HepG2 (cell line): Measurements from ENCODE around the gene MYRIP. TPM values are rescaled to one million over a fixed set of nuclear protein-coding genes. Genes with fewer than 3 reads are reported as not detected.
A peak's percentile ranks its signal among the peaks of the same experiment; 100 is the strongest.

Experiments used
- ATAC-seq: fragments of 200-7000 bp; cut with Tn5 transposase; 3 replicates; pipeline ENCODE4 v1.9.1; 2020; ENCODE audit warnings: mild to moderate bottlenecking, moderate library complexity
- BruUV-seq: library from RNA; stranded (reverse); fragments of 400-500 nt; replicated peaks from 2 replicates; lab custom pipeline; 2021; lab: Mats Ljungman, UMichigan
- CTCF ChIA-PET: fragments of 300-600 bp; formaldehyde crosslinking; extraction: SDS; loops from one replicate; lab custom pipeline; 2021; ENCODE audit warnings: low total read pairs, inconsistent platforms, low intra/inter-chr PET ratio; lab: Yijun Ruan, JAX
- POLR2A ChIA-PET: fragments of 350-600 bp; sonication (Branson Sonifier 250); formaldehyde crosslinking; loops from one replicate; lab custom pipeline; 2020; ENCODE audit warnings: antibody characterized with exemption, inconsistent platforms; lab: Yijun Ruan, JAX
- DNase-seq: peaks from one replicate; pipeline ENCODE4 v3.0.0-alpha.2; 2015; ENCODE audit warnings: low spot score
- FAIRE-seq: peaks from 3 replicates; lab custom pipeline; 2011; peaks lifted over from hg19 to GRCh38; lab: Jason Lieb, UNC
- H2AFZ ChIP-seq: one replicate; pipeline ENCODE4 v1.6.1; 2011; ENCODE audit warnings: low read length, inconsistent platforms
- H3K27ac ChIP-seq: fragments of 300-600 bp; 3 replicates; pipeline ENCODE4 v1.8.0; 2011; ENCODE audit warnings: mixed run types, mild to moderate bottlenecking, mixed read lengths, low read length, inconsistent platforms; ENCODE audit not compliant: insufficient read depth; ENCODE audit errors: extremely low read length
- H3K27me3 ChIP-seq, 2 experiments: fragments of 200-600 bp in 1 of 2; 2 replicates in 1 of 2; 3 replicates in 1 of 2; pipeline versions ENCODE4 v1.6.0 to v1.8.0; 2011; ENCODE audit warnings: low read length in 2 of 2, mild to moderate bottlenecking in 2 of 2, moderate library complexity in 2 of 2, inconsistent platforms in 1 of 2; ENCODE audit not compliant: insufficient read depth in 2 of 2, control insufficient read depth in 1 of 2
- H3K36me3 ChIP-seq, 2 experiments: fragments of 200-600 bp in 1 of 2; replicated peaks in 1 of 2; 2 replicates in 1 of 2; 3 replicates in 1 of 2; pipeline versions ENCODE4 v1.5.1 to v1.8.0; 2011; ENCODE audit warnings: low read length in 2 of 2, inconsistent platforms in 1 of 2; ENCODE audit not compliant: insufficient read depth in 2 of 2, control insufficient read depth in 1 of 2
- H3K4me1 ChIP-seq: 2 replicates; pipeline ENCODE4 v1.5.1; 2012; ENCODE audit warnings: low read length, inconsistent platforms; ENCODE audit not compliant: insufficient read depth
- H3K4me2 ChIP-seq: 2 replicates; pipeline ENCODE4 v1.6.0; 2011; ENCODE audit warnings: low read depth, low read length, inconsistent platforms
- H3K4me3 ChIP-seq, 3 experiments: fragments of 200-600 bp in 1 of 3; sonication (generic), shearing (Covaris generic) in 1 of 3; replicated peaks in 1 of 3; 2 replicates each; pipeline ENCODE4 v1.5.1; 2011 to 2016; ENCODE audit warnings: low read length in 3 of 3, inconsistent platforms in 2 of 3, low read depth in 2 of 3, mild to moderate bottlenecking in 2 of 3, control low read depth in 1 of 3, mixed read lengths in 1 of 3; ENCODE audit not compliant: insufficient read depth in 1 of 3
- H3K79me2 ChIP-seq: one replicate; pipeline ENCODE4 v1.6.1; 2011; ENCODE audit warnings: low read length, inconsistent platforms; ENCODE audit not compliant: insufficient read depth
- H3K9ac ChIP-seq: 2 replicates; pipeline ENCODE4 v1.6.0; 2011; ENCODE audit warnings: mild to moderate bottlenecking, low read depth, low read length, inconsistent platforms; ENCODE audit not compliant: insufficient read depth
- H3K9me3 ChIP-seq: 2 replicates; pipeline ENCODE4 v1.5.1; 2012; ENCODE audit warnings: mild to moderate bottlenecking, low read length
- H4K20me1 ChIP-seq: 2 replicates; pipeline ENCODE4 v1.6.0; 2011; ENCODE audit warnings: inconsistent platforms, mild to moderate bottlenecking, low read length, moderate library complexity; ENCODE audit not compliant: insufficient read depth
- BORCS8-MEF2B ChIP-seq: sonication (generic); formaldehyde crosslinking; IDR thresholded peaks from 2 replicates; pipeline ENCODE4 v1.8.0; 2022; ENCODE audit warnings: mild to moderate bottlenecking, missing genetic modification reagents
- CREB3 ChIP-seq: sonication (generic); formaldehyde crosslinking; IDR thresholded peaks from 2 replicates; pipeline ENCODE4 v1.5.0; 2020; ENCODE audit warnings: missing genetic modification reagents
- E2F2 ChIP-seq: sonication (generic); formaldehyde crosslinking; IDR thresholded peaks from 2 replicates; pipeline ENCODE4 v1.4.0; 2020; ENCODE audit warnings: missing genetic modification reagents, borderline replicate concordance
- EED ChIP-seq: sonication (generic); formaldehyde crosslinking; IDR thresholded peaks from 2 replicates; pipeline ENCODE4 v1.5.0; 2020; ENCODE audit warnings: mild to moderate bottlenecking, missing genetic modification reagents
- KMT2B ChIP-seq: IDR thresholded peaks from 2 replicates; pipeline ENCODE4 v1.6.1; 2016; ENCODE audit warnings: missing genetic modification reagents, missing compliant biosample characterization
- MAFF ChIP-seq: IDR thresholded peaks from 2 replicates; pipeline ENCODE4 v1.6.1; 2011; ENCODE audit warnings: low read depth, low read length, improper control_type of control experiment
- MAFK ChIP-seq, 2 experiments: IDR thresholded peaks in 1 of 2; conservative IDR thresholded peaks in 1 of 2; 2 replicates each; pipeline ENCODE4 v1.6.1; 2011; ENCODE audit warnings: improper control_type of control experiment in 2 of 2, low read length in 2 of 2
- NBN ChIP-seq: fragments of 450-650 bp; conservative IDR thresholded peaks from 2 replicates; pipeline ENCODE4 v1.6.1; 2017
- NFRKB ChIP-seq: fragments of 450-650 bp; IDR thresholded peaks from 2 replicates; pipeline ENCODE4 v1.6.1; 2017
- SKIL ChIP-seq: sonication (generic); formaldehyde crosslinking; IDR thresholded peaks from 2 replicates; pipeline ENCODE4 v1.8.0; 2022; ENCODE audit warnings: missing genetic modification reagents, mild to moderate bottlenecking, moderate library complexity, borderline replicate concordance
- ZNF350 ChIP-seq: sonication (generic); formaldehyde crosslinking; IDR thresholded peaks from 2 replicates; pipeline ENCODE4 v1.4.0; 2020; ENCODE audit warnings: mild to moderate bottlenecking, low read depth, missing genetic modification reagents, borderline replicate concordance
- WGBS: methylation state at CpG from one replicate; pipeline ENCODE4 v1.1.6; 2017; ENCODE audit warnings: low lambda C conversion rate; 5-methylcytosine and 5-hydroxymethylcytosine counted together
- in situ Hi-C: cut with HindIII; loops from 2 replicates; pipeline ENCODE4 v1.10.0; 2017; ENCODE audit warnings: low pct_unique_long_range_greater_than_20kb; ENCODE audit not compliant: extremely low pct_ligation_motif_present
- intact Hi-C: fragments of 100-400 bp; cut with micrococcal nuclease; formaldehyde crosslinking; loops from one replicate; pipeline ENCODE4 v1.10.0; 2022; ENCODE audit not compliant: unreplicated experiment
- polyA plus RNA-seq, 8 experiments: library from polyadenylated mRNA; depleted of rRNA in 3 of 8; stranded (reverse) in 7 of 8; unstranded in 1 of 8; fragments of >200 nt; fragmentation: Illumina TruSeq in 4 of 8; extraction: Trizol in 4 of 8; gene quantifications; 2 replicates each; pipeline versions ENCODE4 v1.2.1 to v1.2.3, GENCODE V29; 2011 to 2016; ENCODE audit warnings: low read depth in 4 of 8, missing spikeins in 1 of 8, mixed read lengths in 1 of 8; ENCODE audit not compliant: insufficient read depth in 1 of 8
- total RNA-seq, 5 experiments: library from RNA; depleted of rRNA; stranded (reverse); fragments of >200 nt; fragmentation: Illumina TruSeq; extraction: Trizol; gene quantifications; 2 replicates each; pipeline ENCODE4 v1.2.3, GENCODE V29; 2016; ENCODE audit warnings: low read depth in 1 of 5

Gene MYRIP
- total and polyA plus RNA-seq, 2 of the 13 experiments (the other 11 are each of a cell fraction or from before 2014, with no cell fraction given) = 0.64 to 0.84 TPM

- POLR2A ChIA-PET = no interaction called here
- Histone ChIP-seq H3K4me1 (no peaks in the 10 kb centered on the region; the same call in 1 of the 2 replicates), H2AFZ (no peak overlapping the region), H4K20me1 (no peaks in the 10 kb centered on the region), H3K9me3 (no peaks in the 10 kb centered on the region), H3K9ac (no peak overlapping the region), H3K27me3 (no peaks in the 10 kb centered on the region), H3K27ac (no peak overlapping the region), H3K79me2 (no peaks in the 10 kb centered on the region), H3K4me3 (no peak overlapping the region), H3K4me2 (no peak overlapping the region), H3K36me3 (no peaks in the 10 kb centered on the region)
- no TSS peak for BruUV-seq
- DNase-seq (no peak), FAIRE-seq (no peak), ATAC-seq (no peak)
- in situ Hi-C loops = no loop called here
- intact Hi-C loops = no loop called here
- 4% methylated on average over 3 of the region's 3 CpGs for WGBS
- TF ChIP-seq EED (CRISPR knock-in tag) (no peak), ZNF350 (CRISPR knock-in tag) (no peak), MAFK (conservative IDR thresholded peaks at IDR 0.05 in 1 of 2, IDR thresholded peaks at IDR 0.05 in 1 of 2; ENCODE audit: low read length in 2 of 2) (peak; percentile 38 to 56; a peak in 3 of 4 replicates), CREB3 (CRISPR knock-in tag) (no peak), MAFF (0 out of 2 replicates have a peak, but pooled peaks have one; percentile 32), NFRKB (no peak)
- CTCF ChIA-PET = no interaction called here
Measured at GRCh38 chr3:39788128-39788883, 21.1 kb upstream of the MYRIP start.

GRCh38 chr3:39791603-39792002, 17.8 kb upstream of the MYRIP start:
- Histone ChIP-seq H3K36me3 (no peaks in the 10 kb centered on the region), H3K9ac (no peak overlapping the region), H3K9me3 (no peaks in the 10 kb centered on the region), H4K20me1 (no peaks in the 10 kb centered on the region), H3K4me3 (no peak overlapping the region), H3K4me2 (no peak overlapping the region), H3K4me1 (no peaks in the 10 kb centered on the region; the same call in 1 of the 2 replicates), H3K27ac (no peak overlapping the region), H3K79me2 (no peaks in the 10 kb centered on the region), H2AFZ (no peak overlapping the region), H3K27me3 (no peaks in the 10 kb centered on the region)
- ChIA-PET POLR2A (no interaction called here), CTCF (no interaction called here)
- BruUV-seq = no TSS peak
- 66% methylated on average over 3 of the region's 3 CpGs for WGBS
- no peak for DNase-seq
- intact Hi-C loops (no loop called here), in situ Hi-C loops (no loop called here)
- no peak for FAIRE-seq
- no peak for ATAC-seq
- no peak for TF ChIP-seq E2F2 (CRISPR knock-in tag)
- TF ChIP-seq SKIL = no peak
- TF ChIP-seq BORCS8-MEF2B = no peak
- TF ChIP-seq NBN = no peak
- no peak for TF ChIP-seq KMT2B (CRISPR knock-in tag)
